Measurements from ENCODE around the gene CATSPERD. TPM values are rescaled to one million over a fixed set of nuclear protein-coding genes. Genes with fewer than 3 reads are reported as not detected.

CATSPERD gene
- total RNA-seq, 2 donors from 2014 or later, result not detected

GRCh38 chr19:5814852-5815246, 94.4 kb downstream of the CATSPERD start:
- no peak for DNase-seq (ENCODE audit: low spot score)
- intact Hi-C loops (cut with DNase I), result no loop called here

GRCh38 chr19:5817218-5817617, 96.8 kb downstream of the CATSPERD start:
- intact Hi-C loops (cut with DNase I), result no loop called here

GRCh38 chr19:5818594-5818993, 98.2 kb downstream of the CATSPERD start:
- intact Hi-C loops (cut with DNase I), result no loop called here
- DNase-seq (ENCODE audit: low spot score), result no peak

More at GRCh38 chr19:5817218-5817617, 96.8 kb downstream of the CATSPERD start:
- DNase-seq (ENCODE audit: low spot score), result no peak

GRCh38 chr19:5820785-5821184, 100.3 kb downstream of the CATSPERD start:
- DNase-seq (ENCODE audit: low spot score), result no peak
- intact Hi-C loops (cut with DNase I), result no loop called here

GRCh38 chr19:5821521-5822180, 101.2 kb downstream of the CATSPERD start:
- intact Hi-C loops (cut with DNase I), result no loop called here
- DNase-seq (ENCODE audit: low spot score), result no peak

GRCh38 chr19:5822181-5822844, 101.9 kb downstream of the CATSPERD start:
- no peak for DNase-seq (ENCODE audit: low spot score)
- intact Hi-C loops (cut with DNase I), result no loop called here

- DNase-seq (ENCODE audit: low spot score), result no peak
- intact Hi-C loops (cut with DNase I), result no loop called here
These were observed 103.3 kb downstream of the CATSPERD start for GRCh38 chr19:5823579-5824281.

- DNase-seq (ENCODE audit: low spot score), result no peak
- intact Hi-C loops (cut with DNase I), result no loop called here
These were observed 104.3 kb downstream of the CATSPERD start for GRCh38 chr19:5824751-5825150.

GRCh38 chr19:5825178-5825577, 104.7 kb downstream of the CATSPERD start:
- intact Hi-C loops (cut with DNase I), result no loop called here
- no peak for DNase-seq (ENCODE audit: low spot score)

- intact Hi-C loops (cut with DNase I), result no loop called here
- DNase-seq (ENCODE audit: low spot score), result no peak
These were observed 106.3 kb downstream of the CATSPERD start for GRCh38 chr19:5826531-5827341.

GRCh38 chr19:5827342-5827890, 107.0 kb downstream of the CATSPERD start:
- intact Hi-C loops (cut with DNase I), result no loop called here
- no peak for DNase-seq (ENCODE audit: low spot score)

- intact Hi-C loops (cut with DNase I), result no loop called here
- peak; percentile 97 for DNase-seq (ENCODE audit: low spot score)
These were observed 107.6 kb downstream of the CATSPERD start for GRCh38 chr19:5827891-5828660.

Other genes starting within 250 kb of the CATSPERD start
- under 1 TPM; 0.42 to 0.43 TPM for gene TINCR, start 152.7 kb upstream of the CATSPERD start, total RNA-seq
- gene SAFB2, start 97.9 kb upstream of the CATSPERD start, total RNA-seq, result 10 to 100 TPM; 50.9 to 57.3 TPM
- gene SAFB, start 97.6 kb upstream of the CATSPERD start, total RNA-seq, result 10 to 100 TPM; 49.4 to 50.5 TPM
- 10 to 100 TPM; 54.1 to 54.4 TPM for gene MICOS13, start 40.1 kb upstream of the CATSPERD start, total RNA-seq
- gene HSD11B1L, start 39.6 kb upstream of the CATSPERD start, total RNA-seq, result 1 to 10 TPM; 3.8 to 4.0 TPM
- gene RPL36, start 30.3 kb upstream of the CATSPERD start, total RNA-seq, result 100 to 1,000 TPM; 525 to 575 TPM
- gene LONP1, start 491 bp upstream of the CATSPERD start, total RNA-seq, result 10 to 100 TPM; 34.8 to 40.4 TPM
- gene PRR22, start 64.1 kb downstream of the CATSPERD start, total RNA-seq, result 1 to 10 TPM in 1 of 2 donors, under 1 TPM in 1; 1.00 to 2.2 TPM
- 10 to 100 TPM; 19.1 to 27.6 TPM for gene DUS3L, start 70.5 kb downstream of the CATSPERD start, total RNA-seq
- gene NRTN, start 84.4 kb downstream of the CATSPERD start, total RNA-seq, result under 1 TPM in 1 of 2 donors, not detected in 1; 0.52 TPM
- not detected for gene FUT6, start 119.1 kb downstream of the CATSPERD start, total RNA-seq
- not detected for gene FUT3, start 130.8 kb downstream of the CATSPERD start, total RNA-seq
- gene FUT5, start 149.9 kb downstream of the CATSPERD start, total RNA-seq, result not detected
- 100 to 1,000 TPM; 161 to 193 TPM for gene NDUFA11, start 183.2 kb downstream of the CATSPERD start, total RNA-seq
- 1 to 10 TPM; 2.4 to 5.0 TPM for gene VMAC, start 184.2 kb downstream of the CATSPERD start, total RNA-seq
- gene CAPS, start 193.6 kb downstream of the CATSPERD start, total RNA-seq, result 1 to 10 TPM; 3.8 to 8.5 TPM